ENCODE data around the gene BACH2. TPM values are rescaled to one million over a fixed set of nuclear protein-coding genes. Genes with fewer than 3 reads are reported as not detected.

The BACH2 gene
- total and polyA plus RNA-seq, 9 of the 15 experiments (the other 6 are each of a cell fraction or from before 2014, with no cell fraction given) = 0.06 to 3.1 (median 0.59) TPM

GRCh38 chr6:90221403-90221802 is 75.2 kb downstream of the BACH2 start (continued):
- TF ChIP-seq NCOA4 (IDR thresholded peaks at IDR 0.05; ENCODE audit: partially characterized antibody) = no peak

- ChIA-PET POLR2A (no interaction called here), CTCF (ENCODE audit: low intra/inter-chr PET ratio) (no interaction called here)
- 11% methylated on average over 1 of the region's 1 CpG for WGBS (ENCODE audit: insufficient coverage, low coverage, missing lambda C conversion rate)
- Histone ChIP-seq H3K27me3 (ENCODE audit: control insufficient read depth in 2 of 2, insufficient read depth in 2 of 2, low read length in 2 of 2) (0 out of 5 replicates have a peak, but pooled peaks cover 0 to 3% of the 10 kb centered on the region in 2 experiments), H3K9ac (ENCODE audit: insufficient read depth in 1 of 2, low read depth in 2 of 2, low read length in 2 of 2) (no peak overlapping the region), H3K9me1 (ENCODE audit: control insufficient read depth, insufficient read depth, low read length) (peaks cover 4% of the 10 kb centered on the region), H3K4me3 (no peak overlapping the region), H2AFZ (ENCODE audit: low read depth, low read length) (no peak overlapping the region), H3K4me2 (ENCODE audit: insufficient read depth, low read length) (no peak overlapping the region), H3K27ac (ENCODE audit: extremely low read depth, low read depth, low read length) (no peak overlapping the region), H3K9me3 (replicated peaks; ENCODE audit: control insufficient read depth, insufficient read depth, low read depth, low read length) (no peaks in the 10 kb centered on the region; the same call in 1 of the 2 replicates), H3K79me2 (ENCODE audit: control insufficient read depth, insufficient read depth, low read length) (no peaks in the 10 kb centered on the region), H3K4me1 (replicated peaks in 1 of 2; ENCODE audit: control insufficient read depth in 2 of 2, insufficient read depth in 2 of 2, low read length in 2 of 2) (peaks cover 4 to 24% of the 10 kb centered on the region in 2 experiments; a peak in 4 of 5 replicates), H4K20me1 (replicated peaks; ENCODE audit: control insufficient read depth, insufficient read depth, low read length) (no peaks in the 10 kb centered on the region), H3K36me3 (ENCODE audit: control insufficient read depth, insufficient read depth, low read length) (no peaks in the 10 kb centered on the region; the same call in 2 of the 3 replicates)
- TF ChIP-seq HNRNPUL1 (IDR thresholded peaks at IDR 0.05; ENCODE audit: low read length) = no peak
- TF ChIP-seq ZNF75A (CRISPR knock-in tag; IDR thresholded peaks at IDR 0.05) = no peak
- peak; percentile 28; the same call in 1 of the 2 replicates for TF ChIP-seq FOSL1 (tag; conservative IDR thresholded peaks at IDR 0.05)
- TF ChIP-seq FOXA3 (CRISPR knock-in tag; conservative IDR thresholded peaks at IDR 0.05 in 1 of 2, IDR thresholded peaks at IDR 0.05 in 1 of 2) = 0 out of 4 replicates have a peak, but pooled peaks of 1 of the 2 experiments have one; percentile 38
- TF ChIP-seq ZNF785 (CRISPR knock-in tag; IDR thresholded peaks at IDR 0.05) = no peak
- BruUV-seq (replicated peaks) = no TSS peak
- no peak for DNase-seq (ENCODE audit: extremely low read depth in 1 of 4, low spot score in 3 of 4)
- in situ Hi-C loops (cut with MboI) (no loop called here), intact Hi-C loops (cut with micrococcal nuclease) (no loop called here)
- no peak for FAIRE-seq
- no peak for ATAC-seq
Measured at GRCh38 chr6:90220273-90220672, 76.4 kb downstream of the BACH2 start.

Data from K562 (cell line).